ENCODE results near the gene PCBP2. TPM values are rescaled to one million over a fixed set of nuclear protein-coding genes. Genes with fewer than 3 reads are reported as not detected.

PCBP2 gene
- total RNA-seq, 1 donor from 2014 or later: 1,170 TPM

DNA sequence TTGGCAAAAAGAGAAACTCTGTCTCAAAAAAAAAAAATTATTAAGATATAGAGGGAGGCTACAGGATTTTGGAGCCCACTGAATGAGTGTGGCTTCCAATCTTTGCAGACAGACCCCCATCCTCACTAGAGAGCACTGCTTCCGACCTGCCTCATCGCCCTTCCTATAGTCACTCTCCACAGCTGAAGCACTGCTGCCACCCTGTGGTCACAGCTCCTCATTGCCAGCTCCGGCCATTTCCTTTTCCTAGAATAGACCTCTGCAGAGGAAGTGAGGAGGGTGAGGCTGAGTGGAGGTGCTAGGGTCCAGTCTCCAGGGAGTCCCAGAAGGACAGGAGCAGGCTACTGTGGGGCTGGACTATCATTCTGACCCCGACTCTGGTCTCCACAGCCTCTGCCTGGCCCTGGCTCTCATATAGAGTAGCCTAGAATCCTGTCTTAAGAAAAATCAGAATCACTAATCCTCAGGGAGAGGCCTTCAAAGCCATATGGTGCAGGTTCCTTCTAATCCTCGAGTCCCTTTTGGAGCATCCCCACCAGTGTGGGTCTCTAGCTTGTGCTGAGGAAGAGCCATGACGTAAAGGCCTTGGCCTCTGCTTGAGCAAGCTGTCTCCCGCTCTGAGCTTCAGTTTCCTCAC lies 56.8 kb downstream of the PCBP2 start:
- Mint-ChIP-seq H3K36me3 (ENCODE audit: unreplicated experiment) (peaks cover 2% of the 10 kb centered on the region), H3K9me3 (ENCODE audit: unreplicated experiment) (peaks cover 3% of the 10 kb centered on the region), H3K4me3 (ENCODE audit: unreplicated experiment) (no peak overlapping the region), H3K27ac (ENCODE audit: unreplicated experiment) (peak overlapping the region; percentile 62), H3K27me3 (ENCODE audit: unreplicated experiment) (peaks cover 2% of the 10 kb centered on the region), H3K4me1 (ENCODE audit: low read depth, unreplicated experiment) (peaks cover 9% of the 10 kb centered on the region)
- peak; percentile 93 for DNase-seq
- TF ChIP-seq, protein P1, sequence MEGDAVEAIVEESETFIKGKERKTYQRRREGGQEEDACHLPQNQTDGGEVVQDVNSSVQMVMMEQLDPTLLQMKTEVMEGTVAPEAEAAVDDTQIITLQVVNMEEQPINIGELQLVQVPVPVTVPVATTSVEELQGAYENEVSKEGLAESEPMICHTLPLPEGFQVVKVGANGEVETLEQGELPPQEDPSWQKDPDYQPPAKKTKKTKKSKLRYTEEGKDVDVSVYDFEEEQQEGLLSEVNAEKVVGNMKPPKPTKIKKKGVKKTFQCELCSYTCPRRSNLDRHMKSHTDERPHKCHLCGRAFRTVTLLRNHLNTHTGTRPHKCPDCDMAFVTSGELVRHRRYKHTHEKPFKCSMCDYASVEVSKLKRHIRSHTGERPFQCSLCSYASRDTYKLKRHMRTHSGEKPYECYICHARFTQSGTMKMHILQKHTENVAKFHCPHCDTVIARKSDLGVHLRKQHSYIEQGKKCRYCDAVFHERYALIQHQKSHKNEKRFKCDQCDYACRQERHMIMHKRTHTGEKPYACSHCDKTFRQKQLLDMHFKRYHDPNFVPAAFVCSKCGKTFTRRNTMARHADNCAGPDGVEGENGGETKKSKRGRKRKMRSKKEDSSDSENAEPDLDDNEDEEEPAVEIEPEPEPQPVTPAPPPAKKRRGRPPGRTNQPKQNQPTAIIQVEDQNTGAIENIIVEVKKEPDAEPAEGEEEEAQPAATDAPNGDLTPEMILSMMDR (IDR thresholded peaks at IDR 0.05; ENCODE audit: partially characterized antibody, unreplicated experiment): peak; percentile 93

DNA sequence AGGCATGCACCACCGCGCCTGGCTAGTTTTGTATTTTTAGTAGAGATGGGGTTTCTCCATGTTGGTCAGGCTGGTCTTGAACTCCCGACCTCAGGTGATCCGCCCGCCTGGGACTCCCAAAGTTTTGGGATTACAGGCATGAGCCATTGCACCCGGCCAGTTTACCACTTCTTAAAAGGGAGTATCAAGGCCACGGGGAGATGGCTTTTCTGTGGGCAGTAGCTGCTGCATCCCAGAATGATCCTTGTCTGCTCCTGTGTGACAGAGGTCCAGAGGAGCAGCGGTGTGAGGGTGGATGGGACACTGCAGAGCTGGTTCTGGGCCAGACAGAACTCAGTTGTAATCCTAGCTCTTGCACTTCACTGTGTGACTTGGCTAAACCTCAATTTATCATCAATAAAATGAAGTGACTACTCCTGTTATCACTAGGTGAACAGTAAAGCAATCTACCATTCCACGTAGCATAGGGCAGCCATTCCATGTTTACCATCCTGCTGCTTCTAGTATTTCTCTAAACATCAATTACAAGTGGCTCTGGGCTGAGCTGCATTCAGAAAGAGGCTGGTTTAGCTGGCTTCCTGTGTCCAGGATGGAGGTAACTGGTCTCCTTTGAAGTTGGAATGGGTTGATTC lies 58.4 kb downstream of the PCBP2 start:
- Mint-ChIP-seq H3K36me3 (ENCODE audit: unreplicated experiment) (peaks cover 4% of the 10 kb centered on the region), H3K4me3 (ENCODE audit: unreplicated experiment) (no peak overlapping the region), H3K9me3 (ENCODE audit: unreplicated experiment) (peaks cover 3% of the 10 kb centered on the region), H3K4me1 (ENCODE audit: low read depth, unreplicated experiment) (peaks cover 15% of the 10 kb centered on the region), H3K27me3 (ENCODE audit: unreplicated experiment) (peaks cover 5% of the 10 kb centered on the region), H3K27ac (ENCODE audit: unreplicated experiment) (no peak overlapping the region)
- TF ChIP-seq, protein P1 (IDR thresholded peaks at IDR 0.05; ENCODE audit: partially characterized antibody, unreplicated experiment): no peak
- DNase-seq: no peak

DNA sequence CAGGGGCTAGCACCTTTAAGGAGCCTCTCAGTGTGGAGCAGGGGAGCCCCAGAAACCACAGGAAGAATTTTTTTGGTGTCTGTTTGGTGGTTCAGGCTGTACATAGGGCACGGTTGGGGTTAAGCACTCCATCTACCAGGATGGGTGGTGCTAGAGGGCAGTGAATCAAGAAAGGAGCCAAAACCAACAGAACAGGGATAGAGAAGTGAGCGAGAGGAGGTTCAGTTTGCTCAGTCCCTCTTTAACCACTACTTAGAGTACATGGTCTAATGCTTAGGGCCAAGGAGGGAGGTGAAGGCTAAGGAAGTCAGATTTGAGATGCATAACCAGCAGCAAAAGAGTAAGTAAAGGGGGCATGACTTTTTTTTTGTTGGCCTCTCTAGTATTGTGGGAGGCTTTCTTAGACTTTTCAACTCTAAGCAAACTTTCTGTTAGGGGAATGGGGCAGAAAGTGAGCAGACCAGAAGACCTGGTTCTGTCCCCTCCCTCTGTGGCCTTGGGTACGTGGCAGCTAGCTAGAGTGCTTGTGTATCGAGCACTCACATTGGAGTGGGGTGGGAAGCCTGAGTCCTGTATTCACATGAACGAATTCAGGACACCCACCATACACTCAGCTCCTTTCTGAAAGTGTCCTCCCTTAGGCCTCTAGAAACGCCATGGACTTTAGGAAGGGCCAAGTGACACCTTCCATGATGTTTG lies 62.0 kb downstream of the PCBP2 start:
- H3K4me3 Mint-ChIP-seq (ENCODE audit: unreplicated experiment): no peak overlapping the region
- H3K4me1 Mint-ChIP-seq (ENCODE audit: low read depth, unreplicated experiment): peaks cover 23% of the 10 kb centered on the region
- TF ChIP-seq, protein P1 (IDR thresholded peaks at IDR 0.05; ENCODE audit: partially characterized antibody, unreplicated experiment): no peak
- H3K27me3 Mint-ChIP-seq (ENCODE audit: unreplicated experiment): peaks cover 5% of the 10 kb centered on the region
- H3K27ac Mint-ChIP-seq (ENCODE audit: unreplicated experiment): no peak overlapping the region
- H3K36me3 Mint-ChIP-seq (ENCODE audit: unreplicated experiment): peaks cover 4% of the 10 kb centered on the region
- H3K9me3 Mint-ChIP-seq (ENCODE audit: unreplicated experiment): peaks cover 4% of the 10 kb centered on the region
- DNase-seq: no peak

DNA sequence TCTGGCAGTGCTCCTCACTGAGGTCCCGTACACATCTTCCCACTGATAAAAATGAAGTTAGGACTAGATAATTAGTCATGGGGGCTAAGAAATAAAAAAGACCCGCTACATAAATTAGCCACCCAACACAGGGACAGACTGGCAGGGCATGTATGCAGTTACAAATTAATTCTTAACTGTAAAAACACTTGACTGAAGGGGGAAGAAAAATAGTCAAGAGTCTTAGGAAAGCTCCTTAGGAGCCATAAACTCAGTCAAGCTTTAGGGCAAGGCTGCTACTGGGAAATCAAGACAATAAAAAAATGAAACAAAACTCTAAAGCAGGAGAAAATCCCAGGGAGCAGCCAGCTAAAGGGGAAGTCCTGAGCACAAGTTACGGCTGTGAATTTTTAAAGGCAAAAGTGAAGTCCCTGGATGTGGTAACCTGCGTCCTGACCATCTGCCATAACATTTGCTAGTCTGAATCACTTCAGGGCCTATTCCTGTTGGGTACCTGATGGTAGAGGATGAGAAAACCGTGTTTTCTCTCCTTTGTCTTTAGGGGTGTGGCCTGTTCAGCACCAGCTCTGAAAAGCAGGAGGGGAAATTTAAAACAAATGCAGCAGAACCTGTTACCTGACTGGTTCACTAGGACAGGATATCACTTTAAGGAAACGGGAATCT lies 62.9 kb downstream of the PCBP2 start:
- Mint-ChIP-seq H3K27me3 (ENCODE audit: unreplicated experiment) (peaks cover 5% of the 10 kb centered on the region), H3K36me3 (ENCODE audit: unreplicated experiment) (peaks cover 4% of the 10 kb centered on the region), H3K4me3 (ENCODE audit: unreplicated experiment) (peak overlapping the region; percentile 9), H3K27ac (ENCODE audit: unreplicated experiment) (peak overlapping the region; percentile 90), H3K9me3 (ENCODE audit: unreplicated experiment) (peaks cover 4% of the 10 kb centered on the region), H3K4me1 (ENCODE audit: low read depth, unreplicated experiment) (peaks cover 19% of the 10 kb centered on the region)
- no peak for DNase-seq
- TF ChIP-seq, protein P1 (IDR thresholded peaks at IDR 0.05; ENCODE audit: partially characterized antibody, unreplicated experiment): no peak

All from glutamatergic neuron (in vitro differentiated cells).